Heart left ventricle (tissue), 16 donors: ENCODE results near the gene ZFYVE26. TPM values are rescaled to one million over a fixed set of nuclear protein-coding genes. Genes with fewer than 3 reads are reported as not detected.

Experiments used
- ATAC-seq, 4 donors: fragments of 200-7000 bp; cut with Tn5 transposase; one replicate each; pipeline ENCODE4 v1.9.1; 2020 to 2022; ENCODE audit warnings: moderate library complexity in 4 of 4, mild to moderate bottlenecking in 3 of 4, moderate number of reproducible peaks in 1 of 4
- DNase-seq, 5 donors: peaks; one replicate each; pipeline ENCODE4 v3.0.0-alpha.2; 2020
- H3K27ac ChIP-seq, 12 donors: fragments of 200-600 bp; sonication (generic) in 4 of 12; one replicate each; pipeline versions ENCODE4 v1.5.0 to v1.8.0; 2016 to 2022; ENCODE audit warnings: mild to moderate bottlenecking in 2 of 12
- H3K27me3 ChIP-seq, 9 donors: fragments of 200-600 bp; sonication (generic) in 2 of 9; one replicate each; pipeline versions ENCODE4 v1.5.1 to v1.8.0; 2016 to 2022; ENCODE audit warnings: mild to moderate bottlenecking in 3 of 9
- H3K36me3 ChIP-seq, 9 donors: fragments of 200-600 bp; sonication (generic) in 2 of 9; one replicate each; pipeline versions ENCODE4 v1.5.0 to v1.8.0; 2018 to 2022; ENCODE audit warnings: mild to moderate bottlenecking in 2 of 9
- H3K4me1 ChIP-seq, 12 donors: fragments of 200-600 bp; sonication (generic) in 4 of 12; one replicate each; pipeline versions ENCODE4 v1.5.0 to v1.8.0; 2016 to 2022; ENCODE audit warnings: mild to moderate bottlenecking in 3 of 12
- H3K4me3 ChIP-seq, 12 donors: fragments of 200-600 bp; sonication (generic) in 4 of 12; one replicate each; pipeline versions ENCODE4 v1.5.0 to v1.8.0; 2017 to 2022; ENCODE audit warnings: mild to moderate bottlenecking in 9 of 12, moderate library complexity in 4 of 12
- H3K9me3 ChIP-seq, 12 donors: fragments of 200-600 bp; sonication (generic) in 4 of 12; one replicate each; pipeline versions ENCODE4 v1.5.0 to v1.8.0; 2016 to 2022; ENCODE audit warnings: mild to moderate bottlenecking in 1 of 12
- POLR2A ChIP-seq, 2 donors: fragments of 450-650 bp; IDR thresholded peaks; one replicate each; pipeline ENCODE4 v1.6.1; 2017; ENCODE audit warnings: antibody characterized with exemption in 2 of 2, mild to moderate bottlenecking in 2 of 2, moderate library complexity in 2 of 2
- WGBS, 4 donors: extraction: QIAGEN DNeasy Blood & Tissue Kit in 2 of 4; methylation state at CpG; one replicate each; pipeline versions ENCODE4 v1.1.5 to v1.1.7; 2013 to 2018; 5-methylcytosine and 5-hydroxymethylcytosine counted together
- intact Hi-C, 10 donors: fragments of 100-400 bp; cut with DNase I; formaldehyde crosslinking; loops; one replicate each; pipeline versions ENCODE4 v1.11.1 to v1.14.2; 2022
- polyA plus RNA-seq, 2 donors: library from polyadenylated mRNA; stranded (reverse); fragments of 200-250 nt; gene quantifications; one replicate each; pipeline ENCODE4 v1.2.3, GENCODE V29; 2013
- total RNA-seq, 9 donors: library from RNA; depleted of rRNA in 2 of 9; stranded (reverse); fragments of >200 nt in 2 of 9; fragmentation: NEBNext Ultra II Directional in 3 of 9; extraction: Animal tissue kit (Norgen Biotek cat#: 25700) in 3 of 9; gene quantifications; one replicate each; pipeline versions ENCODE4 v1.1.0 to v1.2.4, GENCODE V29; 2016 to 2023
- TF ChIP-seq, protein P1 (sequence below), 12 donors: fragments of 200-600 bp; sonication (generic) in 4 of 12; IDR thresholded peaks; one replicate each; pipeline versions ENCODE4 v1.5.0 to v1.8.0; 2018 to 2022; ENCODE audit warnings: antibody characterized with exemption in 12 of 12, mild to moderate bottlenecking in 5 of 12
- donor health status: ischemic (EF 13 %, LVEDD 7.1; RV severe dilation, severe dysfunction).
- donor health status: healthy with polysubstance abuse.
- donor health status: DM: no; HTN: yes; CAD: no.
- donor health status: DM: no; HTN: no; CAD: no.
- donor health status: ischemic (EF 25% LVEDD 6.9; RV normal size, moderate dysfunction).
- donor health status: ischemic (EF 25% LVEDD 5.7; RV mildly dilated, moderate dysfunction).
- donor health status: healthy.
- donor health status: DM: yes; HTN: yes; CAD: no.
- donor health status: ischemic (EF 35%, LVEDD 5.7; RV mildly dilated, moderate dysfunction).
- donor health status: nonischemic (EF 11% LVEDD 7.7; RV severe dilation, severe dysfunction).
- donor health status: DM: yes; HTN: yes; CAD: no.
- donor health status: PGD.
- donor health status: ischemic (EF 29% LVEDD 5.4; RV normal size, mild dysfunction).
- donor health status: nonischemic (EF 23%, LVEDD 6.1; RV moderate dilation, normal function).

Gene ZFYVE26
- total and polyA plus RNA-seq, 11 donors = 5.1 to 24.1 (median 18.2) TPM

DNA sequence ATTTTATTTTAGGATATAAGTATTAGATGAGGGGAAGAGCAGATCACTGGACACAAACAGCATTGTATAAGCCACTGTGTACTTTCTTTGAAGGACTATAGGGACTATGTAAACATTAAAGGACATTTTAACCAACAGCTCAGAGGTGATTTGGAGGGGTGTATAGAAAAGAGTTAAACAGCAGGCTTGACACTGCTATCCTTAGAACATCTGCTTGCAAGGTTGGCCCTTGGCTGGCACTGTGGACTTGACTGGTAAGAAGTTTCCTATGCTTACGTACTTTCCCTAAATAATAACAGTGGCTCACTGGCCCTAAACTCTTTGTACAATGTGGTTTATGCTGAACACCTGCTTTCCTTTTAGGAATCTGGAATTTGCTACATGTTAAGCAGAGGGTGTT is 28.7 kb downstream of the ZFYVE26 start:
- Histone ChIP-seq H3K27ac (no peak overlapping the region), H3K4me3 (no peak overlapping the region), H3K27me3 (no peaks in the 10 kb centered on the region), H3K4me1 (peaks cover 0 to 7% (median 0%) of the 10 kb centered on the region in 12 donors), H3K36me3 (peaks cover 0 to 100% (median 100%) of the 10 kb centered on the region in 9 donors), H3K9me3 (no peaks in the 10 kb centered on the region)
- intact Hi-C loops = no loop called here
- TF ChIP-seq, protein P1, sequence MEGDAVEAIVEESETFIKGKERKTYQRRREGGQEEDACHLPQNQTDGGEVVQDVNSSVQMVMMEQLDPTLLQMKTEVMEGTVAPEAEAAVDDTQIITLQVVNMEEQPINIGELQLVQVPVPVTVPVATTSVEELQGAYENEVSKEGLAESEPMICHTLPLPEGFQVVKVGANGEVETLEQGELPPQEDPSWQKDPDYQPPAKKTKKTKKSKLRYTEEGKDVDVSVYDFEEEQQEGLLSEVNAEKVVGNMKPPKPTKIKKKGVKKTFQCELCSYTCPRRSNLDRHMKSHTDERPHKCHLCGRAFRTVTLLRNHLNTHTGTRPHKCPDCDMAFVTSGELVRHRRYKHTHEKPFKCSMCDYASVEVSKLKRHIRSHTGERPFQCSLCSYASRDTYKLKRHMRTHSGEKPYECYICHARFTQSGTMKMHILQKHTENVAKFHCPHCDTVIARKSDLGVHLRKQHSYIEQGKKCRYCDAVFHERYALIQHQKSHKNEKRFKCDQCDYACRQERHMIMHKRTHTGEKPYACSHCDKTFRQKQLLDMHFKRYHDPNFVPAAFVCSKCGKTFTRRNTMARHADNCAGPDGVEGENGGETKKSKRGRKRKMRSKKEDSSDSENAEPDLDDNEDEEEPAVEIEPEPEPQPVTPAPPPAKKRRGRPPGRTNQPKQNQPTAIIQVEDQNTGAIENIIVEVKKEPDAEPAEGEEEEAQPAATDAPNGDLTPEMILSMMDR (IDR thresholded peaks at IDR 0.05) = no peak
- TF ChIP-seq POLR2A (IDR thresholded peaks at IDR 0.05) = no peak
- DNase-seq (no peak), ATAC-seq (no peak)
- WGBS, 4 donors = 86 to 100% (median 97%) methylated on average over 1 of the region's 1 CpG

DNA sequence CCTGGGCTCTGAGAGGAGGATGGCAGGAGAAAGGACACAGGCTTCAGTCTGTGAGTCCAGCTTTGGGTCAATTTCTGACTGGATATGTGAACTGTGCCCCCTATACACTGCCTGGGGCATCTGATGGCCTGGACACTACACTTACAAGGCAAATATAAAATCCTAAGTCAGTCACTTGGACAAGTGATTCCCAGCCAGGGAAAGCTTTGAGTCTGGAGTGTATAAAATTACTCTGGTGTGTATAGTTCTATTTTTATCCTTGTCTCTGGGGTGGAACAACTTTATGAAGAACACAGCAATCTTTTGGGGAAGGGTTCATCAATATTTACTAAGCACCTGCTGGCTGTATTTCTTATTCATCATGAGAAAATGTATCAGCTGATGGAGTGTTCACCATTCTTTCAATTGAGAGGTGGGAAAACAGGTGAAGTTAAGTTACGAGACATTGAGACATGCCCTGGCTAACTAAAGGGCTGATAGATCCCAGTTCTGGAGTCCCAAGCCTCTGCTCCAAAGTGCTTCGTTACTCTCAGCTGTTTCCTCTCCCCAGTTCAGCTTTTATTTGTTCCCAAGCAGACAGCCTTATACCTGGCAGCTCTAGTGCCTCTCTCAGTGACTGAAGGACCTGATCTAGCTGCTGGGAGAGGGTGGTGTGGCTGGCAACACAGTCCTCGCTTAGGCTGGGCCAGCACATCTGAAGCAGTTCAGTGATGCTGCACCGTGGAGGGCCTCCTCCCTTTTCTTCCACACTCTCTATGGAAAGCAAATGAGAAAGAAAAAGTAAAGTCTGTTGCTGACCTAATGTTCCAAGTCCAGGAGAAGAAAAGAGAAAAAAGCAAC is 30.9 kb downstream of the ZFYVE26 start:
- no peak for TF ChIP-seq POLR2A (IDR thresholded peaks at IDR 0.05)
- TF ChIP-seq, protein P1 (IDR thresholded peaks at IDR 0.05) = no peak
- WGBS, 4 donors = 76 to 86% (median 84%) methylated on average over 4 of the region's 4 CpGs
- no peak overlapping the region for H3K27ac ChIP-seq
- ATAC-seq (peak; percentile 39 to 67 (median 58)), DNase-seq (no peak)
- no peaks in the 10 kb centered on the region for H3K27me3 ChIP-seq
- no peaks in the 10 kb centered on the region for H3K9me3 ChIP-seq
- intact Hi-C loops = no loop called here
- peaks cover 0 to 100% (median 100%) of the 10 kb centered on the region in 9 donors for H3K36me3 ChIP-seq
- peaks cover 0 to 7% (median 0%) of the 10 kb centered on the region in 12 donors for H3K4me1 ChIP-seq
- no peak overlapping the region for H3K4me3 ChIP-seq

DNA sequence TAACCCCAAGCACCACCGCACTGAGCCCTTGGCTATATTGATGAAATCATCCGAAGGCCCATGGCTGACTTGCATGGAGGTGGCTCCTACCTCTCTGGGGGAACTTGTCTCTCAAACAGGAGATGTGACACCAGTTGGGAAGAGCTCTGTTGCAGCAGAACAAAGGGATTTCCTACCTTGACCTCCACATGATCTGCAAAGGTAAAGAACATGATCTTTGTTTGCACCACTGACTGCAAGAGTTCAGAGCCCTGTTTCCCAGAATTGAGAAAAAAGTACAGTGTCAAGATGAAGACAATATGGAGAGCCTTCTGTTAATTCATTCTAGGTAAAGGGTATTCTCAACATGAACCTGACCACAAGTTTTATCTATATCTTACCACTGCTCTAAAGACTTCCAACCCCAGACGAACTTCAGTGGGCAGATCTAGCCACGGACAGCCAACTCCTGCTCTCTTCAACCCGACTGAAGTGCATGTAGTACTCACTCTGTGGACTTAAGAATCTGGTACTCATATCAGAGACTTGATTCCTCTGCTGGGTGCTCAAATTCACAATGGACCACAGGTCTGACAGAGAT is 32.1 kb downstream of the ZFYVE26 start:
- TF ChIP-seq, protein P1 (IDR thresholded peaks at IDR 0.05) = no peak
- no peak for TF ChIP-seq POLR2A (IDR thresholded peaks at IDR 0.05)
- intact Hi-C loops = no loop called here
- ATAC-seq (no peak), DNase-seq (no peak)
- 94 to 96% (median 94%) methylated on average over 5 of the region's 5 CpGs for WGBS, 4 donors
- peaks cover 0 to 100% (median 100%) of the 10 kb centered on the region in 9 donors for H3K36me3 ChIP-seq
- H3K27ac ChIP-seq = no peak overlapping the region
- no peaks in the 10 kb centered on the region for H3K9me3 ChIP-seq
- no peaks in the 10 kb centered on the region for H3K27me3 ChIP-seq
- H3K4me1 ChIP-seq = peaks cover 0 to 7% (median 0%) of the 10 kb centered on the region in 12 donors
- no peak overlapping the region for H3K4me3 ChIP-seq

DNA sequence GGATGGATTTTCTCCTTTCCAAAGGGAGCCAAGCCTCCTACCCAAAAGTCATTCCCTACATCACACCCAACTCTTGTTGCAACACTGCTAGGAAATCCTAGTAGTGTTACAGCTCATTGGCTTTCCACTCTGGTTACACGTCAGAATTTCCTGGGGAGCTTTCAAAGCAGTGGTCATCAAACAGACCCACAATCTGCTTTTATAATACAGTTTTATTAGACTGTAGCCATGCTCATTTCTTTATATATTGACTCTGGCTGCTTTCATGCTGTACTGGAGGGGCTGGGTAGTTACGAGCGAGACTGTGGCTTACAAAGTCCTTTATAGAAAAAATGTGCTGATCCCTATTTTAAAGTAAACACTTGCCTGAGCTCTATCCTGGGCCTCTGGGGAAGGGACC is 34.3 kb downstream of the ZFYVE26 start:
- H3K27ac ChIP-seq = no peak overlapping the region
- TF ChIP-seq, protein P1 (IDR thresholded peaks at IDR 0.05) = no peak
- no peak for TF ChIP-seq POLR2A (IDR thresholded peaks at IDR 0.05)
- intact Hi-C loops = no loop called here
- H3K36me3 ChIP-seq = peaks cover 0 to 100% (median 100%) of the 10 kb centered on the region in 9 donors
- WGBS, 4 donors = 33 to 93% (median 59%) methylated on average over 3 of the region's 3 CpGs
- ATAC-seq (no peak), DNase-seq (no peak)
- peaks cover 0 to 7% (median 0%) of the 10 kb centered on the region in 12 donors for H3K4me1 ChIP-seq
- no peaks in the 10 kb centered on the region for H3K27me3 ChIP-seq
- H3K4me3 ChIP-seq = no peak overlapping the region
- H3K9me3 ChIP-seq = no peaks in the 10 kb centered on the region
